Measurements from ENCODE around the gene DXO. TPM values are rescaled to one million over a fixed set of nuclear protein-coding genes. Genes with fewer than 3 reads are reported as not detected.

Gene DXO
- total RNA-seq, 1 experiment from 2014 or later, result 43.6 TPM

- Mint-ChIP-seq H3K36me3 (ENCODE audit: insufficient read depth, unreplicated experiment) (peaks cover 90% of the 10 kb centered on the region), H3K4me1 (ENCODE audit: low read depth, unreplicated experiment) (peaks cover 18% of the 10 kb centered on the region), H3K27me3 (ENCODE audit: unreplicated experiment) (no peaks in the 10 kb centered on the region), H3K27ac (ENCODE audit: unreplicated experiment) (peak overlapping the region; percentile 97), H3K9me3 (ENCODE audit: low read depth, unreplicated experiment) (no peaks in the 10 kb centered on the region), H3K4me3 (ENCODE audit: low read depth, unreplicated experiment) (peak overlapping the region; percentile 97)
- BruUV-seq (replicated peaks), result no TSS peak
- CTCF ChIA-PET, result interaction anchor here (0.6 to 1.9 kb wide), 3 partner anchors 40 to 79 kb away, joined by 3 to 14 read pairs (median 3); partner anchors contain the start of genes EHMT2 and SLC44A4
- DNase-seq, result no peak
- intact Hi-C loops (cut with micrococcal nuclease; ENCODE audit: unreplicated experiment), result loop anchor here (5.0 kb wide), 1 partner anchor 219 kb away; the partner anchor contains the start of genes AGPAT1 and RNF5
- TF ChIP-seq CTCF (IDR thresholded peaks at IDR 0.05; ENCODE audit: unreplicated experiment), result no peak
Measured at GRCh38 chr6:31958412-31958740, 13.6 kb downstream of the DXO start.

GRCh38 chr6:31956796-31957195, 15.1 kb downstream of the DXO start:
- intact Hi-C loops (cut with micrococcal nuclease; ENCODE audit: unreplicated experiment), result loop anchor here (5.0 kb wide), 1 partner anchor 221 kb away; the partner anchor contains the start of genes AGPAT1 and RNF5
- Mint-ChIP-seq H3K9me3 (ENCODE audit: low read depth, unreplicated experiment) (no peaks in the 10 kb centered on the region), H3K4me1 (ENCODE audit: low read depth, unreplicated experiment) (peaks cover 26% of the 10 kb centered on the region), H3K27me3 (ENCODE audit: unreplicated experiment) (no peaks in the 10 kb centered on the region), H3K4me3 (ENCODE audit: low read depth, unreplicated experiment) (peak overlapping the region; percentile 97), H3K36me3 (ENCODE audit: insufficient read depth, unreplicated experiment) (peaks cover 97% of the 10 kb centered on the region), H3K27ac (ENCODE audit: unreplicated experiment) (no peak overlapping the region)
- no peak for TF ChIP-seq CTCF (IDR thresholded peaks at IDR 0.05; ENCODE audit: unreplicated experiment)
- DNase-seq, result no peak
- CTCF ChIA-PET, result no interaction called here
- no TSS peak for BruUV-seq (replicated peaks)

- Mint-ChIP-seq H3K36me3 (ENCODE audit: insufficient read depth, unreplicated experiment) (peaks cover 95% of the 10 kb centered on the region), H3K4me3 (ENCODE audit: low read depth, unreplicated experiment) (no peak overlapping the region), H3K9me3 (ENCODE audit: low read depth, unreplicated experiment) (no peaks in the 10 kb centered on the region), H3K27me3 (ENCODE audit: unreplicated experiment) (no peaks in the 10 kb centered on the region), H3K4me1 (ENCODE audit: low read depth, unreplicated experiment) (peaks cover 30% of the 10 kb centered on the region), H3K27ac (ENCODE audit: unreplicated experiment) (no peak overlapping the region)
- DNase-seq, result no peak
- CTCF ChIA-PET, result no interaction called here
- no TSS peak for BruUV-seq (replicated peaks)
- no peak for TF ChIP-seq CTCF (IDR thresholded peaks at IDR 0.05; ENCODE audit: unreplicated experiment)
- intact Hi-C loops (cut with micrococcal nuclease; ENCODE audit: unreplicated experiment), result no loop called here
Measured at GRCh38 chr6:31954511-31954910, 17.4 kb downstream of the DXO start.

- intact Hi-C loops (cut with micrococcal nuclease; ENCODE audit: unreplicated experiment), result loop anchor here (1.0 kb wide), 2 partner anchors 51 to 273 kb away; partner anchors contain the start of gene ZBTB12
- H3K4me1 Mint-ChIP-seq (ENCODE audit: low read depth, unreplicated experiment), result peaks cover 41% of the 10 kb centered on the region
- H3K27me3 Mint-ChIP-seq (ENCODE audit: unreplicated experiment), result no peaks in the 10 kb centered on the region
- DNase-seq, result no peak
- H3K4me3 Mint-ChIP-seq (ENCODE audit: low read depth, unreplicated experiment), result no peak overlapping the region
- no peak for TF ChIP-seq CTCF (IDR thresholded peaks at IDR 0.05; ENCODE audit: unreplicated experiment)
- H3K9me3 Mint-ChIP-seq (ENCODE audit: low read depth, unreplicated experiment), result no peaks in the 10 kb centered on the region
- peaks cover 95% of the 10 kb centered on the region for H3K36me3 Mint-ChIP-seq (ENCODE audit: insufficient read depth, unreplicated experiment)
- CTCF ChIA-PET, result interaction anchor here (0.6 to 2.8 kb wide), 19 partner anchors 13 to 272 kb away, joined by 3 to 30 read pairs (median 4); partner anchors contain the start of genes DDAH2, DXO, EHMT2 and LY6G5C
- H3K27ac Mint-ChIP-seq (ENCODE audit: unreplicated experiment), result peak overlapping the region; percentile 69
- no TSS peak for BruUV-seq (replicated peaks)
Measured at GRCh38 chr6:31952890-31953289, 19.0 kb downstream of the DXO start.

Measured in Calu3 (cell line).